Measurements from ENCODE around the gene WNT7B. TPM values are rescaled to one million over a fixed set of nuclear protein-coding genes. Genes with fewer than 3 reads are reported as not detected.

WNT7B gene
- total RNA-seq, 1 experiment from 2014 or later: 0.33 TPM

GRCh38 chr22:45934659-45935341 is 42.2 kb downstream of the WNT7B start:
- ChIA-PET CTCF (no interaction called here), POLR2A (no interaction called here)
- DNase-seq (ENCODE audit: low spot score) (no peak), ATAC-seq (no peak)
- H3K4me1 Mint-ChIP-seq: no peaks in the 10 kb centered on the region
- H3K9me3 Mint-ChIP-seq: peaks cover 5% of the 10 kb centered on the region
- no peak overlapping the region for H3K27ac Mint-ChIP-seq
- no peak overlapping the region for H3K4me3 Mint-ChIP-seq
- no peaks in the 10 kb centered on the region for H3K27me3 Mint-ChIP-seq (ENCODE audit: low read depth)
- H3K36me3 Mint-ChIP-seq: no peaks in the 10 kb centered on the region
- TF ChIP-seq FOXK1 (CRISPR knock-in tag; IDR thresholded peaks at IDR 0.05) (no peak), IRF2 (CRISPR knock-in tag; IDR thresholded peaks at IDR 0.05; ENCODE audit: borderline replicate concordance, low read depth) (no peak), ELF4 (CRISPR knock-in tag; IDR thresholded peaks at IDR 0.05; ENCODE audit: low read depth) (no peak), ARID4B (CRISPR knock-in tag; IDR thresholded peaks at IDR 0.05; ENCODE audit: borderline replicate concordance) (no peak), NFATC4 (CRISPR knock-in tag; IDR thresholded peaks at IDR 0.05) (no peak), E2F1 (CRISPR knock-in tag; IDR thresholded peaks at IDR 0.05) (no peak), TCF7 (CRISPR knock-in tag; IDR thresholded peaks at IDR 0.05; ENCODE audit: low read depth) (no peak), NFYB (CRISPR knock-in tag; conservative IDR thresholded peaks at IDR 0.05; ENCODE audit: low read depth) (no peak), NFE2L1 (CRISPR knock-in tag; IDR thresholded peaks at IDR 0.05) (no peak), ZNF425 (CRISPR knock-in tag; conservative IDR thresholded peaks at IDR 0.05) (no peak), HMGA2 (CRISPR knock-in tag; IDR thresholded peaks at IDR 0.05) (no peak), AFF4 (CRISPR knock-in tag; IDR thresholded peaks at IDR 0.05; ENCODE audit: borderline replicate concordance) (no peak), KAT7 (CRISPR knock-in tag; IDR thresholded peaks at IDR 0.05; ENCODE audit: borderline replicate concordance) (no peak), ZBTB43 (CRISPR knock-in tag; IDR thresholded peaks at IDR 0.05) (no peak)
- TF ChIP-seq, protein P1, sequence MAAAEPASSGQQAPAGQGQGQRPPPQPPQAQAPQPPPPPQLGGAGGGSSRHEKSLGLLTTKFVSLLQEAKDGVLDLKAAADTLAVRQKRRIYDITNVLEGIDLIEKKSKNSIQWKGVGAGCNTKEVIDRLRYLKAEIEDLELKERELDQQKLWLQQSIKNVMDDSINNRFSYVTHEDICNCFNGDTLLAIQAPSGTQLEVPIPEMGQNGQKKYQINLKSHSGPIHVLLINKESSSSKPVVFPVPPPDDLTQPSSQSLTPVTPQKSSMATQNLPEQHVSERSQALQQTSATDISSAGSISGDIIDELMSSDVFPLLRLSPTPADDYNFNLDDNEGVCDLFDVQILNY (CRISPR knock-in tag; IDR thresholded peaks at IDR 0.05): no peak
- TF ChIP-seq, protein P2, sequence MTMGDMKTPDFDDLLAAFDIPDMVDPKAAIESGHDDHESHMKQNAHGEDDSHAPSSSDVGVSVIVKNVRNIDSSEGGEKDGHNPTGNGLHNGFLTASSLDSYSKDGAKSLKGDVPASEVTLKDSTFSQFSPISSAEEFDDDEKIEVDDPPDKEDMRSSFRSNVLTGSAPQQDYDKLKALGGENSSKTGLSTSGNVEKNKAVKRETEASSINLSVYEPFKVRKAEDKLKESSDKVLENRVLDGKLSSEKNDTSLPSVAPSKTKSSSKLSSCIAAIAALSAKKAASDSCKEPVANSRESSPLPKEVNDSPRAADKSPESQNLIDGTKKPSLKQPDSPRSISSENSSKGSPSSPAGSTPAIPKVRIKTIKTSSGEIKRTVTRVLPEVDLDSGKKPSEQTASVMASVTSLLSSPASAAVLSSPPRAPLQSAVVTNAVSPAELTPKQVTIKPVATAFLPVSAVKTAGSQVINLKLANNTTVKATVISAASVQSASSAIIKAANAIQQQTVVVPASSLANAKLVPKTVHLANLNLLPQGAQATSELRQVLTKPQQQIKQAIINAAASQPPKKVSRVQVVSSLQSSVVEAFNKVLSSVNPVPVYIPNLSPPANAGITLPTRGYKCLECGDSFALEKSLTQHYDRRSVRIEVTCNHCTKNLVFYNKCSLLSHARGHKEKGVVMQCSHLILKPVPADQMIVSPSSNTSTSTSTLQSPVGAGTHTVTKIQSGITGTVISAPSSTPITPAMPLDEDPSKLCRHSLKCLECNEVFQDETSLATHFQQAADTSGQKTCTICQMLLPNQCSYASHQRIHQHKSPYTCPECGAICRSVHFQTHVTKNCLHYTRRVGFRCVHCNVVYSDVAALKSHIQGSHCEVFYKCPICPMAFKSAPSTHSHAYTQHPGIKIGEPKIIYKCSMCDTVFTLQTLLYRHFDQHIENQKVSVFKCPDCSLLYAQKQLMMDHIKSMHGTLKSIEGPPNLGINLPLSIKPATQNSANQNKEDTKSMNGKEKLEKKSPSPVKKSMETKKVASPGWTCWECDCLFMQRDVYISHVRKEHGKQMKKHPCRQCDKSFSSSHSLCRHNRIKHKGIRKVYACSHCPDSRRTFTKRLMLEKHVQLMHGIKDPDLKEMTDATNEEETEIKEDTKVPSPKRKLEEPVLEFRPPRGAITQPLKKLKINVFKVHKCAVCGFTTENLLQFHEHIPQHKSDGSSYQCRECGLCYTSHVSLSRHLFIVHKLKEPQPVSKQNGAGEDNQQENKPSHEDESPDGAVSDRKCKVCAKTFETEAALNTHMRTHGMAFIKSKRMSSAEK (CRISPR knock-in tag; IDR thresholded peaks at IDR 0.05; ENCODE audit: borderline replicate concordance): no peak
- TF ChIP-seq, protein P3, sequence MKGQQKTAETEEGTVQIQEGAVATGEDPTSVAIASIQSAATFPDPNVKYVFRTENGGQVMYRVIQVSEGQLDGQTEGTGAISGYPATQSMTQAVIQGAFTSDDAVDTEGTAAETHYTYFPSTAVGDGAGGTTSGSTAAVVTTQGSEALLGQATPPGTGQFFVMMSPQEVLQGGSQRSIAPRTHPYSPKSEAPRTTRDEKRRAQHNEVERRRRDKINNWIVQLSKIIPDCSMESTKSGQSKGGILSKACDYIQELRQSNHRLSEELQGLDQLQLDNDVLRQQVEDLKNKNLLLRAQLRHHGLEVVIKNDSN (CRISPR knock-in tag; IDR thresholded peaks at IDR 0.05): no peak
